DND-41 (cell line): ENCODE data around the gene VMA21.

Experiments
- CTCF ChIP-seq: IDR thresholded peaks from 2 replicates; pipeline ENCODE4 v1.5.1; 2012; ENCODE audit warnings: borderline replicate concordance, low read length, moderate library complexity, mild to moderate bottlenecking; ENCODE audit not compliant: poor library complexity, severe bottlenecking; ENCODE audit errors: extremely low read depth
- EZH2 ChIP-seq: IDR thresholded peaks from 3 replicates; pipeline ENCODE4 v1.6.1; 2012; ENCODE audit warnings: borderline replicate concordance, low read depth, mild to moderate bottlenecking, moderate library complexity, low read length, inconsistent platforms; ENCODE audit not compliant: severe bottlenecking

GRCh38 chrX:151396042-151396824 lies 773 bp upstream of the VMA21 start:
- no peak for TF ChIP-seq CTCF
- no peak for TF ChIP-seq EZH2
